Measurements from ENCODE around the gene MYO3A.

Gene MYO3A

DNA sequence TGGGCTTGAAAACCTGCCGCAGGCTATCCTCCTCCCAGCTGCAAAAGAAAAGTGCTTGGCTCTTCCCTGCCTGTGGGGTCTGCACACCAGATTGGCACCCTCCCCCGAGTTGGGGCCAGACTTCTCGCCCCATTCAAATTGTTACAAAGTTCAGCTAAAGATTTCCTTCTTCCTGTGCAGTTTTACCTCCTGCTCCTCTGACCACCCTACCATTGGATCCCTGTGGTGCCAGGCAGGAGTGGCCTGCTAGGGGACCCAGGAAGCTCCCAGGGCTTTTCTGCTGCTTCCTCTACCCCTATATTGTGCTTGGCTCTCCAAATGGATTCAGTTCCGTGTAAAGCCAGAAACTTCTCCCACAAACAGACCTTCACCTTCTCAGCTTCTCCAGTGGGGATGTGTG lies 147.4 kb downstream of the MYO3A start:
- Histone ChIP-seq H3K4me3 (no peak overlapping the region), H3K27me3 (no peaks in the 10 kb centered on the region), H3K9me3 (no peaks in the 10 kb centered on the region), H3K36me3 (no peaks in the 10 kb centered on the region), H3K4me1 (no peaks in the 10 kb centered on the region), H3K27ac (no peak overlapping the region)
- intact Hi-C loops (cut with DNase I; ENCODE audit: low total_unique reads): loop anchor here (5.0 kb wide), 1 partner anchor 256 kb away; no protein-coding TSS in a partner anchor
- TF ChIP-seq, protein P1, sequence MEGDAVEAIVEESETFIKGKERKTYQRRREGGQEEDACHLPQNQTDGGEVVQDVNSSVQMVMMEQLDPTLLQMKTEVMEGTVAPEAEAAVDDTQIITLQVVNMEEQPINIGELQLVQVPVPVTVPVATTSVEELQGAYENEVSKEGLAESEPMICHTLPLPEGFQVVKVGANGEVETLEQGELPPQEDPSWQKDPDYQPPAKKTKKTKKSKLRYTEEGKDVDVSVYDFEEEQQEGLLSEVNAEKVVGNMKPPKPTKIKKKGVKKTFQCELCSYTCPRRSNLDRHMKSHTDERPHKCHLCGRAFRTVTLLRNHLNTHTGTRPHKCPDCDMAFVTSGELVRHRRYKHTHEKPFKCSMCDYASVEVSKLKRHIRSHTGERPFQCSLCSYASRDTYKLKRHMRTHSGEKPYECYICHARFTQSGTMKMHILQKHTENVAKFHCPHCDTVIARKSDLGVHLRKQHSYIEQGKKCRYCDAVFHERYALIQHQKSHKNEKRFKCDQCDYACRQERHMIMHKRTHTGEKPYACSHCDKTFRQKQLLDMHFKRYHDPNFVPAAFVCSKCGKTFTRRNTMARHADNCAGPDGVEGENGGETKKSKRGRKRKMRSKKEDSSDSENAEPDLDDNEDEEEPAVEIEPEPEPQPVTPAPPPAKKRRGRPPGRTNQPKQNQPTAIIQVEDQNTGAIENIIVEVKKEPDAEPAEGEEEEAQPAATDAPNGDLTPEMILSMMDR (IDR thresholded peaks at IDR 0.05): no peak
- no peak for DNase-seq

DNA sequence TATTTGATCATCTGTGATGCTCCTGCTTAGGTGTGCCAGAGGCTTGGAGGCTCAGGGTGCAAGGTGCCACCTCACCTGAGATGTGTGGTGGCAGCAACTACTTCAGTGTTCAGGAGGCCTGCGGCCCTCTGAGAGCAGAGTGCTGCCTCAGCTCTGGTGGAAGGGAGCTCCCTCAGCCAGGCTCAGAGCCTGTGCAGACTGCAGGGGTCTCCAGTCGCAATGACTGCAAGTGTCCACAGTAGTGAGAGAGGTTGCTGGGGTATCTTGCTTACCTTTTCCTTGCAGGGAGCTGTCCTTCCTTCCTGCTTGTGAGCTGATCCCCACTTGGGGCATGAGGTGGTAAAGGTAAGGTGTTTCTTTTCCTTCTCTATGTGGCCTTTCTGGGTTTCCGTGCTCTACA lies 151.5 kb downstream of the MYO3A start:
- intact Hi-C loops (cut with DNase I; ENCODE audit: low total_unique reads): no loop called here
- no peak for DNase-seq

DNA sequence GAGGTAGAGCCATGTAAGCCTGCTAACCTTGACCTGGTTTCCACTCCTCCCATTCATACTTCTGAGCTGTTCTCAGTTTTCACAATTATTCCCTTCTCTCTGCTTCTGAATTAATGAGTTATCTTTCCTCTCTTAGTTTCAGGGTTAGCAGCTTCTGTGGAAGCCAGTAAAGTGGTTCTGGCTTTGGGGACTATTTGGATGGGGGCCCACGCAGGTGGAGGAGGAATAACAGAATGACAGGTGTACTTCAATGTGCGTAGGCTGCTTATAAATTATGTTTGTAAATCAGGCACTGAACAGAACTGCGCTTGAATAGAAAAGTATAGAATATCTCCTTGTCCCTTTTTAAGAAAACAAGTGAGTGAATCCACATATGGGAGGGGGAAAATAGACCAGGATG lies 153.6 kb downstream of the MYO3A start:
- H3K27me3 ChIP-seq: no peaks in the 10 kb centered on the region
- H3K36me3 ChIP-seq: no peaks in the 10 kb centered on the region
- H3K27ac ChIP-seq: no peak overlapping the region
- TF ChIP-seq, protein P1 (IDR thresholded peaks at IDR 0.05): no peak
- intact Hi-C loops (cut with DNase I; ENCODE audit: low total_unique reads): no loop called here
- no peaks in the 10 kb centered on the region for H3K9me3 ChIP-seq
- H3K4me3 ChIP-seq: no peak overlapping the region
- DNase-seq: no peak
- H3K4me1 ChIP-seq: no peaks in the 10 kb centered on the region

More for the DNA sequence above, 151.5 kb downstream of the MYO3A start:
- no peaks in the 10 kb centered on the region for H3K9me3 ChIP-seq
- no peaks in the 10 kb centered on the region for H3K36me3 ChIP-seq
- H3K27me3 ChIP-seq: no peaks in the 10 kb centered on the region
- H3K4me3 ChIP-seq: no peak overlapping the region
- H3K27ac ChIP-seq: no peak overlapping the region
- TF ChIP-seq, protein P1 (IDR thresholded peaks at IDR 0.05): no peak
- H3K4me1 ChIP-seq: no peaks in the 10 kb centered on the region

DNA sequence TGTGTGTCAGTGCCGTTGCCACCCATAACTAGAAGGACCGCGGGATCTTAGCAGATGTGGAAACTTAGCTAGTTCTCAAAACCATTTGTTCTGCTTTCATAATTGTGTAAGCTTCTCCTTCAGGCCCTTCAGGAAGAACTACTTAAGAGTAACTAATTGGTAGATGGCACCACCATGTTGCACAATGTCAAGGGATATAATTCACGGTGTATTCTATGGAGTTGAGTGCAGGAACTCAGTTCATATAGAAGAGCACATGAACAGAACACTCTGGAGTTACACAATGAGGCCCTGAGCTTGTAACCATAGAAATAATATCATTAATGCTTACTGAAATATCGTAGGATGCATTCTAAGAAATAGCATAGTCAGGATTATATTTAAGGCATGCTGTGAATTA lies 156.0 kb downstream of the MYO3A start:
- no peaks in the 10 kb centered on the region for H3K36me3 ChIP-seq
- intact Hi-C loops (cut with DNase I; ENCODE audit: low total_unique reads): no loop called here
- no peaks in the 10 kb centered on the region for H3K9me3 ChIP-seq
- no peaks in the 10 kb centered on the region for H3K4me1 ChIP-seq
- no peak overlapping the region for H3K27ac ChIP-seq
- TF ChIP-seq, protein P1 (IDR thresholded peaks at IDR 0.05): no peak
- H3K27me3 ChIP-seq: no peaks in the 10 kb centered on the region
- no peak for DNase-seq
- H3K4me3 ChIP-seq: no peak overlapping the region

DNA sequence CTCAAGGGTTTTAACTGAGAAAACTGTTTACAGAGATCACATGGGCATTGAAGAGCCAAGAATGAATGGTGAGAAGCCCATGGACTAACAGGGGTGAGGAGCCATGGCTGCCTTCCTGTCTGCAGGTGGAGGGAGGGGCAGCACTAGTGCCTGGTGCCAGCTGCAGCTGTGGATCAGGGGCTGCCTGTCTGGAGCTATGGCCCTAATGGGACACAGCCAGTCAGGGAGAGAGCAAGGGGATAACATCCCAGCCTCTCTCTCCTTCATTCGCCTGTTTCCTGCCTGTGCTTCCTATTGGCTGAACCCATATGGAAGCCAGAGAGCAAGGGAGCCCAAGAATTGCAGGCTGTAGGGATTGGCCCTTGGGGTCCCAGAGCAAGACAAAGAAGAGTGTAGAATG lies 156.7 kb downstream of the MYO3A start:
- Histone ChIP-seq H3K4me1 (no peaks in the 10 kb centered on the region), H3K27ac (no peak overlapping the region), H3K27me3 (no peaks in the 10 kb centered on the region), H3K36me3 (no peaks in the 10 kb centered on the region), H3K9me3 (no peaks in the 10 kb centered on the region), H3K4me3 (no peak overlapping the region)
- intact Hi-C loops (cut with DNase I; ENCODE audit: low total_unique reads): no loop called here
- TF ChIP-seq, protein P1 (IDR thresholded peaks at IDR 0.05): no peak
- DNase-seq: no peak

DNA sequence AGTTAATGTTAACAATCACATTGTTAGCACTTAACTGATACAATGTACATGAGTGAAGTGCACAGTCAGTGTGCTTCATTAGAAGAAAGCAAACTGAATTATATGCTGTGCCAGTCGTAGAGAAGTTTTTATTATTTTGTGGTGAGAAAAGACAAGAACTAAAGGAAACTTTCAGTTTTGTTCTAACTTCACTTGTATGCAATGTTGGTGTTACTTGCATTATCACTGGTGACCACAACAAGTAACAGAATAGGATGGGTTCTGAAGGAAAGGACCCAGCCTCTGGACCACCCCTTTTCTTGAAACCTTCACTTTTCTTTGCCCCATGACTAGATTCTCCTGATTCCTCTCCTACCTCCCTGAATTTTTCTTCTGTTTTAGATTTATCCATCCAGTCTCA lies 159.2 kb downstream of the MYO3A start:
- DNase-seq: no peak
- Histone ChIP-seq H3K27ac (no peak overlapping the region), H3K36me3 (no peaks in the 10 kb centered on the region), H3K4me1 (no peaks in the 10 kb centered on the region), H3K4me3 (no peak overlapping the region), H3K9me3 (no peaks in the 10 kb centered on the region), H3K27me3 (no peaks in the 10 kb centered on the region)
- TF ChIP-seq, protein P1 (IDR thresholded peaks at IDR 0.05): no peak
- intact Hi-C loops (cut with DNase I; ENCODE audit: low total_unique reads): no loop called here
